GM12872 (cell line): ENCODE measurements around the gene BCL11B.

ENCODE experiments used
- CTCF ChIP-seq: IDR thresholded peaks from 3 replicates; pipeline ENCODE4 v1.5.1; 2011; ENCODE audit warnings: low read depth, mild to moderate bottlenecking, low read length, moderate library complexity; ENCODE audit not compliant: insufficient read depth

Gene BCL11B

GRCh38 chr14:99166506-99166905, 105.5 kb downstream of the BCL11B start:
- no peak for TF ChIP-seq CTCF

- no peak for TF ChIP-seq CTCF
Measured at GRCh38 chr14:99164712-99165111, 107.3 kb downstream of the BCL11B start.

GRCh38 chr14:99163446-99163845, 108.6 kb downstream of the BCL11B start:
- no peak for TF ChIP-seq CTCF

GRCh38 chr14:99159341-99160340, 112.4 kb downstream of the BCL11B start:
- no peak for TF ChIP-seq CTCF

GRCh38 chr14:99158646-99159165, 113.3 kb downstream of the BCL11B start:
- TF ChIP-seq CTCF = no peak

GRCh38 chr14:99158150-99158549, 113.8 kb downstream of the BCL11B start:
- no peak for TF ChIP-seq CTCF

GRCh38 chr14:99157676-99158075, 114.3 kb downstream of the BCL11B start:
- no peak for TF ChIP-seq CTCF
